MCF 10A (cell line): Measurements from ENCODE around the gene NUBPL. TPM values are rescaled to one million over a fixed set of nuclear protein-coding genes. Genes with fewer than 3 reads are reported as not detected.

Experiments
- BruUV-seq: library from RNA; stranded (reverse); fragments of 400-500 nt; replicated peaks from 2 replicates; lab custom pipeline; 2021; lab: Mats Ljungman, UMichigan
- CTCF ChIA-PET: fragments of 300-600 bp; sonication (Branson Sonifier 250); formaldehyde crosslinking; extraction: SDS; loops from one replicate; lab custom pipeline; 2021; ENCODE audit warnings: antibody characterized with exemption, inconsistent platforms; lab: Yijun Ruan, JAX
- POLR2A ChIA-PET: fragments of 300-600, 350-650 bp; sonication (Branson Sonifier 250); formaldehyde crosslinking; extraction: SDS; loops from one replicate; lab custom pipeline; 2020; ENCODE audit warnings: antibody characterized with exemption, inconsistent platforms; lab: Yijun Ruan, JAX
- DNase-seq: peaks from one replicate; pipeline ENCODE4 v3.0.0-alpha.2; 2018; ENCODE audit not compliant: unreplicated experiment
- H3K27ac Mint-ChIP-seq: one replicate; pipeline ENCODE4 v1.8.0; 2022; ENCODE audit warnings: mild to moderate bottlenecking, low read depth, mixed read lengths; ENCODE audit not compliant: unreplicated experiment
- H3K27me3 Mint-ChIP-seq: one replicate; pipeline ENCODE4 v1.8.0; 2022; ENCODE audit warnings: mixed read lengths; ENCODE audit not compliant: insufficient read depth, unreplicated experiment
- H3K36me3 Mint-ChIP-seq: one replicate; pipeline ENCODE4 v1.8.0; 2022; ENCODE audit warnings: mild to moderate bottlenecking, moderate library complexity, mixed read lengths; ENCODE audit not compliant: insufficient read depth, unreplicated experiment
- H3K4me1 Mint-ChIP-seq: one replicate; pipeline ENCODE4 v1.8.0; 2022; ENCODE audit warnings: mixed read lengths; ENCODE audit not compliant: insufficient read depth, unreplicated experiment
- H3K4me3 Mint-ChIP-seq: one replicate; pipeline ENCODE4 v1.8.0; 2022; ENCODE audit warnings: mild to moderate bottlenecking, moderate library complexity, mixed read lengths; ENCODE audit not compliant: unreplicated experiment
- H3K9me3 Mint-ChIP-seq: one replicate; pipeline ENCODE4 v1.8.0; 2022; ENCODE audit warnings: mixed read lengths; ENCODE audit not compliant: unreplicated experiment
- CTCF ChIP-seq: fragments of 200-600 bp; IDR thresholded peaks from one replicate; pipeline ENCODE4 v1.8.0; 2022; ENCODE audit warnings: antibody characterized with exemption, mild to moderate bottlenecking; ENCODE audit not compliant: unreplicated experiment
- intact Hi-C: fragments of 100-400 bp; cut with micrococcal nuclease; formaldehyde crosslinking; loops from 2 replicates; pipeline ENCODE4 v1.14.1; 2022
- total RNA-seq: library from RNA; stranded (reverse); gene quantifications from 2 replicates; pipeline ENCODE4 v1.2.3, GENCODE V29; 2022

The NUBPL gene
- total RNA-seq, 1 experiment from 2014 or later = 12.3 TPM

GRCh38 chr14:31566456-31566855, 5.3 kb downstream of the NUBPL start:
- TF ChIP-seq CTCF = no peak
- DNase-seq = no peak
- no peaks in the 10 kb centered on the region for H3K9me3 Mint-ChIP-seq
- H3K4me3 Mint-ChIP-seq = no peak overlapping the region
- no peak overlapping the region for H3K27ac Mint-ChIP-seq
- intact Hi-C loops = no loop called here
- ChIA-PET CTCF (no interaction called here), POLR2A (no interaction called here)
- H3K27me3 Mint-ChIP-seq = no peaks in the 10 kb centered on the region
- no TSS peak for BruUV-seq
- H3K36me3 Mint-ChIP-seq = peaks cover 18% of the 10 kb centered on the region
- H3K4me1 Mint-ChIP-seq = peaks cover 13% of the 10 kb centered on the region

DNA sequence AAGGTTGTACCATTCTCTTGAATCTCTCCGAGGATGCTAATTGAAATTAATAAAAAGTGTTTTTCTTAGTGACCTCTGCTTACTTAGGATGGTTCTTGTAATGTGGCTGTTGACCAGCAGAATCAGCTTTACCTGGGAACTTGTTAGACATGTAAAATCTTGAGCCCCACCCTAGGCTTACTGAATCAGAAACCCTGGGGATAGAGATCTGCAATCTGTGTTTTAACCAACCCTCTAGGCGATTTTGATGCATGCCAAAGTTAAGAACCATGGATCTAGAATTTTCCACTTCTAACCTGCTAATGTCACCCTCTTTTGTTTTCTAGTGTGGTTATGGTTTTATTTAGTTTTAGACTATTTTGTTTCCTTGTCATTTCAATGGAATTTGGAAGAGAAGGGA, 6.5 kb downstream of the NUBPL start:
- CTCF ChIA-PET = no interaction called here
- POLR2A ChIA-PET = no interaction called here
- no peak overlapping the region for H3K27ac Mint-ChIP-seq

DNA sequence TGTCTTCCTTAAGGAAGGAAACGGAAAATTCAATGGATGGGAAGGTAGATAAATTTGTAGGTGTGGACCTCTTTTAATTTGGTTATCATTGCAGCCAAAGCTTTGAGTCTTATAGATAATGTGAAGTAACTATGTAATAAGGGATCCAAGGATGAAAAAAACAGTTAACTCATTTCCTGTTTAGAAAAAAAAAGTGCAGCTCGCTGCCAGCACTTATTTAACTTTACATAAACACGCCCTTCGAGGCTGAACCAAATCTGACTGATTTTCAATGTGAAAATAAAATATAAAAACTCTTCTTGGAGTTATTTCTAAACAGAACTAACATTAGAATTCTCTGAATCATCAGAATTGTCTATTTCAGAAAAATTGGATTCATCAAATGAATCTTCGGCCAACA, 7.0 kb downstream of the NUBPL start:
- no peak overlapping the region for H3K4me3 Mint-ChIP-seq
- peaks cover 18% of the 10 kb centered on the region for H3K36me3 Mint-ChIP-seq
- intact Hi-C loops = no loop called here
- no peak for TF ChIP-seq CTCF
- no peaks in the 10 kb centered on the region for H3K9me3 Mint-ChIP-seq
- peaks cover 8% of the 10 kb centered on the region for H3K4me1 Mint-ChIP-seq
- peak; percentile 4 for DNase-seq
- H3K27ac Mint-ChIP-seq = no peak overlapping the region
- BruUV-seq = no TSS peak
- POLR2A ChIA-PET = interaction anchor here (1.6 kb wide), 1 partner anchor 148 kb away, joined by 3 read pairs; the partner anchor contains the start of gene HEATR5A
- no peaks in the 10 kb centered on the region for H3K27me3 Mint-ChIP-seq
- CTCF ChIA-PET = interaction anchor here (0.7 kb wide), 1 partner anchor 32 kb away, joined by 3 read pairs; no protein-coding TSS in a partner anchor

More for the DNA sequence above, 6.5 kb downstream of the NUBPL start:
- BruUV-seq = no TSS peak
- DNase-seq = no peak
- Mint-ChIP-seq H3K27me3 (no peaks in the 10 kb centered on the region), H3K9me3 (no peaks in the 10 kb centered on the region), H3K36me3 (peaks cover 18% of the 10 kb centered on the region), H3K4me3 (no peak overlapping the region), H3K4me1 (peaks cover 13% of the 10 kb centered on the region)
- intact Hi-C loops = no loop called here
- TF ChIP-seq CTCF = no peak

- ChIA-PET POLR2A (interaction anchor here (1.6 to 1.7 kb wide), 2 partner anchors 8 to 148 kb away, joined by 3 read pairs; partner anchors contain the start of gene HEATR5A), CTCF (interaction anchor here (0.7 kb wide), 1 partner anchor 33 kb away, joined by 3 read pairs; no protein-coding TSS in a partner anchor)
- Mint-ChIP-seq H3K36me3 (peaks cover 18% of the 10 kb centered on the region), H3K4me3 (no peak overlapping the region), H3K27me3 (no peaks in the 10 kb centered on the region), H3K27ac (no peak overlapping the region), H3K9me3 (no peaks in the 10 kb centered on the region), H3K4me1 (peaks cover 5% of the 10 kb centered on the region)
- peak; percentile 50 for DNase-seq
- intact Hi-C loops = no loop called here
- BruUV-seq = no TSS peak
- no peak for TF ChIP-seq CTCF
Measured at GRCh38 chr14:31568671-31569070, 7.5 kb downstream of the NUBPL start.
